ENCODE data around the gene IL34. TPM values are rescaled to one million over a fixed set of nuclear protein-coding genes. Genes with fewer than 3 reads are reported as not detected.

IL34 gene
- total and polyA plus RNA-seq, 2 experiments from 2014 or later, result 4.3 to 6.6 TPM

DNA sequence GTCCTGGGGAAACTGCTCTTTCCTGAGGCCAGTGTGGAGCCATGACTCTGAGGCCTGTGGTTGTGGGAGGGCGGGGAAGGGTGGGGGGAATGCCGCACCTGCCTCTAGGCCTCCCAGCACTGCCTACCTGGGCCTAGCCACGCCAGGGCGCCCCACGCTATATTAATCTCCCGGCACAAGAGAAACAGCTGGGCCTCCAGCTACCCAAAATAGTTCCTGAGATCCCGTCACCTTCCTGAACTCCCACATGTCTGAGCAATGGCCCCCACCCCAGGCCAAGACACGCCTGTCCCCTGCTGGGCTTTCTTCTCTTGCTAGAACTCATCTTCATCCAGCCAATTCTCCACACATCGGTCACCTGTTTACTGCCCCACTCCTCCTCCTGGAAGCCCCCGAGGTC, 52.5 kb downstream of the IL34 start:
- no peak overlapping the region for H3K27ac Mint-ChIP-seq
- H3K36me3 Mint-ChIP-seq (ENCODE audit: low read depth), result no peaks in the 10 kb centered on the region; the same call in 2 of the 3 replicates
- DNase-seq (ENCODE audit: low spot score), result no peak

More for the DNA sequence above, 52.5 kb downstream of the IL34 start:
- H4K20me1 ChIP-seq (replicated peaks; ENCODE audit: insufficient read depth), result no peaks in the 10 kb centered on the region
- H3K4me1 ChIP-seq (ENCODE audit: insufficient read depth), result peaks cover 26% of the 10 kb centered on the region
- H3K27me3 Mint-ChIP-seq (ENCODE audit: insufficient read depth, low read depth, poor library complexity), result peaks cover 24% of the 10 kb centered on the region
- H2AFZ ChIP-seq, result no peak overlapping the region
- no peak overlapping the region for H3K4me3 Mint-ChIP-seq
- ATAC-seq, result no peak
- no peaks in the 10 kb centered on the region for H3K79me2 ChIP-seq (replicated peaks; ENCODE audit: insufficient read depth)
- H3K9me2 ChIP-seq (ENCODE audit: insufficient read depth), result no peaks in the 10 kb centered on the region
- no peak overlapping the region for H3K4me3 ChIP-seq
- H3K27ac ChIP-seq (ENCODE audit: low read depth), result no peak overlapping the region
- H3K9me3 Mint-ChIP-seq, result no peaks in the 10 kb centered on the region
- H3K4me2 ChIP-seq, result no peak overlapping the region
- H3F3A ChIP-seq (replicated peaks; ENCODE audit: low read depth), result no peaks in the 10 kb centered on the region
- H3K4me1 Mint-ChIP-seq, result peaks cover 43% of the 10 kb centered on the region
- TF ChIP-seq NANOG (IDR thresholded peaks at IDR 0.05; ENCODE audit: borderline replicate concordance), result no peak
- TF ChIP-seq ZNF331 (CRISPR knock-in tag; IDR thresholded peaks at IDR 0.05; ENCODE audit: low read depth), result no peak
- no peak for TF ChIP-seq CREB1 (CRISPR knock-in tag; IDR thresholded peaks at IDR 0.05; ENCODE audit: low read depth)
- TF ChIP-seq, protein P1, sequence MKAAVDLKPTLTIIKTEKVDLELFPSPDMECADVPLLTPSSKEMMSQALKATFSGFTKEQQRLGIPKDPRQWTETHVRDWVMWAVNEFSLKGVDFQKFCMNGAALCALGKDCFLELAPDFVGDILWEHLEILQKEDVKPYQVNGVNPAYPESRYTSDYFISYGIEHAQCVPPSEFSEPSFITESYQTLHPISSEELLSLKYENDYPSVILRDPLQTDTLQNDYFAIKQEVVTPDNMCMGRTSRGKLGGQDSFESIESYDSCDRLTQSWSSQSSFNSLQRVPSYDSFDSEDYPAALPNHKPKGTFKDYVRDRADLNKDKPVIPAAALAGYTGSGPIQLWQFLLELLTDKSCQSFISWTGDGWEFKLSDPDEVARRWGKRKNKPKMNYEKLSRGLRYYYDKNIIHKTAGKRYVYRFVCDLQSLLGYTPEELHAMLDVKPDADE (IDR thresholded peaks at IDR 0.05), result no peak
- TF ChIP-seq EZH2phosphoT487 (IDR thresholded peaks at IDR 0.05; ENCODE audit: unreplicated experiment), result no peak
- TF ChIP-seq, protein P2, sequence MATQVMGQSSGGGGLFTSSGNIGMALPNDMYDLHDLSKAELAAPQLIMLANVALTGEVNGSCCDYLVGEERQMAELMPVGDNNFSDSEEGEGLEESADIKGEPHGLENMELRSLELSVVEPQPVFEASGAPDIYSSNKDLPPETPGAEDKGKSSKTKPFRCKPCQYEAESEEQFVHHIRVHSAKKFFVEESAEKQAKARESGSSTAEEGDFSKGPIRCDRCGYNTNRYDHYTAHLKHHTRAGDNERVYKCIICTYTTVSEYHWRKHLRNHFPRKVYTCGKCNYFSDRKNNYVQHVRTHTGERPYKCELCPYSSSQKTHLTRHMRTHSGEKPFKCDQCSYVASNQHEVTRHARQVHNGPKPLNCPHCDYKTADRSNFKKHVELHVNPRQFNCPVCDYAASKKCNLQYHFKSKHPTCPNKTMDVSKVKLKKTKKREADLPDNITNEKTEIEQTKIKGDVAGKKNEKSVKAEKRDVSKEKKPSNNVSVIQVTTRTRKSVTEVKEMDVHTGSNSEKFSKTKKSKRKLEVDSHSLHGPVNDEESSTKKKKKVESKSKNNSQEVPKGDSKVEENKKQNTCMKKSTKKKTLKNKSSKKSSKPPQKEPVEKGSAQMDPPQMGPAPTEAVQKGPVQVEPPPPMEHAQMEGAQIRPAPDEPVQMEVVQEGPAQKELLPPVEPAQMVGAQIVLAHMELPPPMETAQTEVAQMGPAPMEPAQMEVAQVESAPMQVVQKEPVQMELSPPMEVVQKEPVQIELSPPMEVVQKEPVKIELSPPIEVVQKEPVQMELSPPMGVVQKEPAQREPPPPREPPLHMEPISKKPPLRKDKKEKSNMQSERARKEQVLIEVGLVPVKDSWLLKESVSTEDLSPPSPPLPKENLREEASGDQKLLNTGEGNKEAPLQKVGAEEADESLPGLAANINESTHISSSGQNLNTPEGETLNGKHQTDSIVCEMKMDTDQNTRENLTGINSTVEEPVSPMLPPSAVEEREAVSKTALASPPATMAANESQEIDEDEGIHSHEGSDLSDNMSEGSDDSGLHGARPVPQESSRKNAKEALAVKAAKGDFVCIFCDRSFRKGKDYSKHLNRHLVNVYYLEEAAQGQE (IDR thresholded peaks at IDR 0.05; ENCODE audit: unreplicated experiment), result no peak
- no peak for TF ChIP-seq POLR2AphosphoS5 (IDR thresholded peaks at IDR 0.05; ENCODE audit: low read depth)
- no peak for TF ChIP-seq STAT1 (IDR thresholded peaks at IDR 0.05; ENCODE audit: unreplicated experiment)
- TF ChIP-seq, protein P3, sequence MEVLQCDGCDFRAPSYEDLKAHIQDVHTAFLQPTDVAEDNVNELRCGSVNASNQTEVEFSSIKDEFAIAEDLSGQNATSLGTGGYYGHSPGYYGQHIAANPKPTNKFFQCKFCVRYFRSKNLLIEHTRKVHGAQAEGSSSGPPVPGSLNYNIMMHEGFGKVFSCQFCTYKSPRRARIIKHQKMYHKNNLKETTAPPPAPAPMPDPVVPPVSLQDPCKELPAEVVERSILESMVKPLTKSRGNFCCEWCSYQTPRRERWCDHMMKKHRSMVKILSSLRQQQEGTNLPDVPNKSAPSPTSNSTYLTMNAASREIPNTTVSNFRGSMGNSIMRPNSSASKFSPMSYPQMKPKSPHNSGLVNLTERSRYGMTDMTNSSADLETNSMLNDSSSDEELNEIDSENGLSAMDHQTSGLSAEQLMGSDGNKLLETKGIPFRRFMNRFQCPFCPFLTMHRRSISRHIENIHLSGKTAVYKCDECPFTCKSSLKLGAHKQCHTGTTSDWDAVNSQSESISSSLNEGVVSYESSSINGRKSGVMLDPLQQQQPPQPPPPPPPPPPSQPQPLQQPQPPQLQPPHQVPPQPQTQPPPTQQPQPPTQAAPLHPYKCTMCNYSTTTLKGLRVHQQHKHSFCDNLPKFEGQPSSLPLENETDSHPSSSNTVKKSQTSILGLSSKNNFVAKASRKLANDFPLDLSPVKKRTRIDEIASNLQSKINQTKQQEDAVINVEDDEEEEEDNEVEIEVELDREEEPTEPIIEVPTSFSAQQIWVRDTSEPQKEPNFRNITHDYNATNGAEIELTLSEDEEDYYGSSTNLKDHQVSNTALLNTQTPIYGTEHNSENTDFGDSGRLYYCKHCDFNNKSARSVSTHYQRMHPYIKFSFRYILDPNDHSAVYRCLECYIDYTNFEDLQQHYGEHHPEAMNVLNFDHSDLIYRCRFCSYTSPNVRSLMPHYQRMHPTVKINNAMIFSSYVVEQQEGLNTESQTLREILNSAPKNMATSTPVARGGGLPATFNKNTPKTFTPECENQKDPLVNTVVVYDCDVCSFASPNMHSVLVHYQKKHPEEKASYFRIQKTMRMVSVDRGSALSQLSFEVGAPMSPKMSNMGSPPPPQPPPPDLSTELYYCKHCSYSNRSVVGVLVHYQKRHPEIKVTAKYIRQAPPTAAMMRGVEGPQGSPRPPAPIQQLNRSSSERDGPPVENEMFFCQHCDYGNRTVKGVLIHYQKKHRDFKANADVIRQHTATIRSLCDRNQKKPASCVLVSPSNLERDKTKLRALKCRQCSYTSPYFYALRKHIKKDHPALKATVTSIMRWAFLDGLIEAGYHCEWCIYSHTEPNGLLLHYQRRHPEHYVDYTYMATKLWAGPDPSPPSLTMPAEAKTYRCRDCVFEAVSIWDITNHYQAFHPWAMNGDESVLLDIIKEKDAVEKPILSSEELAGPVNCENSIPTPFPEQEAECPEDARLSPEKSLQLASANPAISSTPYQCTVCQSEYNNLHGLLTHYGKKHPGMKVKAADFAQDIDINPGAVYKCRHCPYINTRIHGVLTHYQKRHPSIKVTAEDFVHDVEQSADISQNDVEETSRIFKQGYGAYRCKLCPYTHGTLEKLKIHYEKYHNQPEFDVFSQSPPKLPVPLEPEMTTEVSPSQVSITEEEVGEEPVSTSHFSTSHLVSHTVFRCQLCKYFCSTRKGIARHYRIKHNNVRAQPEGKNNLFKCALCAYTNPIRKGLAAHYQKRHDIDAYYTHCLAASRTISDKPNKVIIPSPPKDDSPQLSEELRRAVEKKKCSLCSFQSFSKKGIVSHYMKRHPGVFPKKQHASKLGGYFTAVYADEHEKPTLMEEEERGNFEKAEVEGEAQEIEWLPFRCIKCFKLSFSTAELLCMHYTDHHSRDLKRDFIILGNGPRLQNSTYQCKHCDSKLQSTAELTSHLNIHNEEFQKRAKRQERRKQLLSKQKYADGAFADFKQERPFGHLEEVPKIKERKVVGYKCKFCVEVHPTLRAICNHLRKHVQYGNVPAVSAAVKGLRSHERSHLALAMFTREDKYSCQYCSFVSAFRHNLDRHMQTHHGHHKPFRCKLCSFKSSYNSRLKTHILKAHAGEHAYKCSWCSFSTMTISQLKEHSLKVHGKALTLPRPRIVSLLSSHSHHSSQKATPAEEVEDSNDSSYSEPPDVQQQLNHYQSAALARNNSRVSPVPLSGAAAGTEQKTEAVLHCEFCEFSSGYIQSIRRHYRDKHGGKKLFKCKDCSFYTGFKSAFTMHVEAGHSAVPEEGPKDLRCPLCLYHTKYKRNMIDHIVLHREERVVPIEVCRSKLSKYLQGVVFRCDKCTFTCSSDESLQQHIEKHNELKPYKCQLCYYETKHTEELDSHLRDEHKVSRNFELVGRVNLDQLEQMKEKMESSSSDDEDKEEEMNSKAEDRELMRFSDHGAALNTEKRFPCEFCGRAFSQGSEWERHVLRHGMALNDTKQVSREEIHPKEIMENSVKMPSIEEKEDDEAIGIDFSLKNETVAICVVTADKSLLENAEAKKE (CRISPR knock-in tag; IDR thresholded peaks at IDR 0.05), result no peak
- no peak for TF ChIP-seq JUNB (IDR thresholded peaks at IDR 0.05; ENCODE audit: unreplicated experiment)
- no peaks in the 10 kb centered on the region for H3K36me3 ChIP-seq (ENCODE audit: insufficient read depth)
- H3K27me3 ChIP-seq (ENCODE audit: insufficient read depth), result no peaks in the 10 kb centered on the region

All from GM23338 (cell line).